Measurements from ENCODE around the gene CHRNA9. TPM values are rescaled to one million over a fixed set of nuclear protein-coding genes. Genes with fewer than 3 reads are reported as not detected.

The CHRNA9 gene, protein sequence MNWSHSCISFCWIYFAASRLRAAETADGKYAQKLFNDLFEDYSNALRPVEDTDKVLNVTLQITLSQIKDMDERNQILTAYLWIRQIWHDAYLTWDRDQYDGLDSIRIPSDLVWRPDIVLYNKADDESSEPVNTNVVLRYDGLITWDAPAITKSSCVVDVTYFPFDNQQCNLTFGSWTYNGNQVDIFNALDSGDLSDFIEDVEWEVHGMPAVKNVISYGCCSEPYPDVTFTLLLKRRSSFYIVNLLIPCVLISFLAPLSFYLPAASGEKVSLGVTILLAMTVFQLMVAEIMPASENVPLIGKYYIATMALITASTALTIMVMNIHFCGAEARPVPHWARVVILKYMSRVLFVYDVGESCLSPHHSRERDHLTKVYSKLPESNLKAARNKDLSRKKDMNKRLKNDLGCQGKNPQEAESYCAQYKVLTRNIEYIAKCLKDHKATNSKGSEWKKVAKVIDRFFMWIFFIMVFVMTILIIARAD
- not detected in 2 replicates for total RNA-seq (2022)
- Bru-seq, nascent RNA: not detected
- not detected for BruChase-seq, experiment 1, labeled RNA remaining after a 2-hour chase
- BruChase-seq, experiment 2, labeled RNA remaining after a 6-hour chase: percentile 5 among the genes with signal in this experiment
- long read RNA-seq: 0 reads

DNA sequence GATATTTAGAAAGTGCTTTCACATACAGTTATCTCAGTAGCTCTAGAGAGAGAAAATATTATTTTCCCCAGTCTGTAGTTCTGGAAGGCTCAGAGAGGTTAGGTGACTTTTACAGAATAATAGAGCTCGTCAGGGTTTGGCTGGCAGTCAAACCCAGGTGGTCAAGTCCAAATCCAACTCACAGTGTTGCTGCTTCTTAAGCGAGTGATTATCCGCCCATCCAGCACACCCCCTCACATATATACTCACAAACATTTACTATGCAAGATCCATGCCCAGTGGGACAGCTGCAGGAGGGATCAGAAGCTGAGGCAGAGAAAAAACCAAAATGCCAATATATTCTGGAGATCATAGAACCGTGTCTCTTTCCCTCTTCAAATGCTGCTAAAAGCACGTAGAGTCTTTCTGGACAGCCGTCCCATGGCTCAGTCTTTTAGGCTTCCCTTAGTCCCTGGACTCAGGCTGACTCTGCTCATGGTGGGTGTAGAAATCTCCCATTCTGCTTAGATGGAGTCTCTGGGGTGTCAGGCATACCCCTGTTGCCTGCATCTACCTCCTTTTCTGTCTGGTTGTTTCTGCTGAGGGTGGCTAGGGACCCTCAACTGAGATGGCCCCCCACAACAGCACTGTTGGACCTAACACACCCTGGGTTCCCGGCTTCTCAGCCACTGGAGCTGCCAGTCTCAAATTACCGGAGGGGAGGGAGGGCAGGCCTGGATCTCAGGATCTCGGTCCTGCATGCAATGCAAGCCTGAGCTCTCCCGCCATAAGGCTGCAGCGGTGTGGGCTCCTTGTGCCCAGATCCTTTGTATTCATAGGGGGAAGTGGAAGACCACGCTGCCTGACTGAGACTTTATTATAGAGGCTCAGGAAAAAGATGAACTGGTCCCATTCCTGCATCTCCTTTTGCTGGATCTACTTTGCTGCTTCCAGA, at the start of gene CHRNA9:
TSS of gene CHRNA9 (plus strand) at position 743 of the 934 bp plus-strand sequence. CDS start at position 878, 135 bp downstream.
- Mint-ChIP-seq H3K9me3 (ENCODE audit: unreplicated experiment) (no peaks in the 10 kb centered on the region), H3K27ac (ENCODE audit: unreplicated experiment) (peak within 1 kb of the TSS; percentile 31), H3K4me3 (ENCODE audit: unreplicated experiment) (no peak within 1 kb of the TSS), H3K36me3 (ENCODE audit: insufficient read depth, unreplicated experiment) (no peaks in the 10 kb centered on the region), H3K27me3 (ENCODE audit: insufficient read depth, unreplicated experiment) (no peaks in the 10 kb centered on the region), H3K4me1 (ENCODE audit: low read depth, unreplicated experiment) (peaks cover 4% of the 10 kb centered on the region)
- ChIA-PET CTCF (interaction anchor here (1.0 kb wide), 1 partner anchor 9 kb away, joined by 3 read pairs; no protein-coding TSS in a partner anchor), POLR2A (no interaction called here)
- H3K9me3 ChIP-seq: no peaks in the 10 kb centered on the region
- no peaks in the 10 kb centered on the region for H3K36me3 ChIP-seq (ENCODE audit: control insufficient read depth, insufficient read depth, low read length)
- no peaks in the 10 kb centered on the region for H3K4me1 ChIP-seq
- no peak within 1 kb of the TSS for H3K4me3 ChIP-seq (ENCODE audit: low read depth, low read length)
- no TSS peak for BruUV-seq (replicated peaks)
- no peak for DNase-seq
- H3K27me3 ChIP-seq (replicated peaks; ENCODE audit: control insufficient read depth, insufficient read depth, low read length): no peaks in the 10 kb centered on the region
- TF ChIP-seq, protein P1, sequence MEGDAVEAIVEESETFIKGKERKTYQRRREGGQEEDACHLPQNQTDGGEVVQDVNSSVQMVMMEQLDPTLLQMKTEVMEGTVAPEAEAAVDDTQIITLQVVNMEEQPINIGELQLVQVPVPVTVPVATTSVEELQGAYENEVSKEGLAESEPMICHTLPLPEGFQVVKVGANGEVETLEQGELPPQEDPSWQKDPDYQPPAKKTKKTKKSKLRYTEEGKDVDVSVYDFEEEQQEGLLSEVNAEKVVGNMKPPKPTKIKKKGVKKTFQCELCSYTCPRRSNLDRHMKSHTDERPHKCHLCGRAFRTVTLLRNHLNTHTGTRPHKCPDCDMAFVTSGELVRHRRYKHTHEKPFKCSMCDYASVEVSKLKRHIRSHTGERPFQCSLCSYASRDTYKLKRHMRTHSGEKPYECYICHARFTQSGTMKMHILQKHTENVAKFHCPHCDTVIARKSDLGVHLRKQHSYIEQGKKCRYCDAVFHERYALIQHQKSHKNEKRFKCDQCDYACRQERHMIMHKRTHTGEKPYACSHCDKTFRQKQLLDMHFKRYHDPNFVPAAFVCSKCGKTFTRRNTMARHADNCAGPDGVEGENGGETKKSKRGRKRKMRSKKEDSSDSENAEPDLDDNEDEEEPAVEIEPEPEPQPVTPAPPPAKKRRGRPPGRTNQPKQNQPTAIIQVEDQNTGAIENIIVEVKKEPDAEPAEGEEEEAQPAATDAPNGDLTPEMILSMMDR (IDR thresholded peaks at IDR 0.05; ENCODE audit: insufficient read depth in 1 of 2, low read depth in 1 of 2, low read length in 1 of 2, severe bottlenecking in 1 of 2, unreplicated experiment in 1 of 2): no peak
- intact Hi-C loops (cut with micrococcal nuclease; ENCODE audit: unreplicated experiment): no loop called here

DNA sequence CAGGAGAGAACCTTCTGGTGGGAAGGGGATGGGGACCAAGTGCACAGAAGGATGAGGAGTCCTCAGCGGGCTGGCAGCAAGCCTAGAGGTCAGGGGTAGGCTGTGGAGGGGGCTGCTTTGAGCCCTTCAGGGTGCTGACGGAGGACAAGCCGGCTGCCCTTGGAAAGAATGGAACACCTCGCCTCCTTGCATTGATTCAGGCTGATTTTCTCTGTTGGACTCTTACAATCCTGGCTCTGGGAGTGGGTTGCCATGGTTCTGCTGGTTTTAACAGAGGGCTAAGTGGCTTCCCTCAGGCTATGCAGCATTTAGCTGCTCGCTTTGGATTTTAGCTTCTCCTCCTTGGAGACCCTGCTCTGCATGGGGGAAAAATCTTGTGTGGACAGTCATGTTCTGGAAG, 49.4 kb upstream of the CHRNA9 start:
- Mint-ChIP-seq H3K4me1 (ENCODE audit: low read depth, unreplicated experiment) (peaks cover 20% of the 10 kb centered on the region), H3K4me3 (ENCODE audit: unreplicated experiment) (no peak overlapping the region), H3K9me3 (ENCODE audit: unreplicated experiment) (no peaks in the 10 kb centered on the region), H3K27ac (ENCODE audit: unreplicated experiment) (no peak overlapping the region), H3K27me3 (ENCODE audit: insufficient read depth, unreplicated experiment) (no peaks in the 10 kb centered on the region), H3K36me3 (ENCODE audit: insufficient read depth, unreplicated experiment) (no peaks in the 10 kb centered on the region)
- intact Hi-C loops (cut with micrococcal nuclease; ENCODE audit: unreplicated experiment): no loop called here
- CTCF ChIA-PET: interaction anchor here (0.6 kb wide), 1 partner anchor 70 kb away, joined by 4 read pairs; no protein-coding TSS in a partner anchor
- no peaks in the 10 kb centered on the region for H3K27me3 ChIP-seq (replicated peaks; ENCODE audit: control insufficient read depth, insufficient read depth, low read length)
- no TSS peak for BruUV-seq (replicated peaks)
- H3K9me3 ChIP-seq: no peaks in the 10 kb centered on the region
- H3K4me1 ChIP-seq: 0 out of 2 replicates have a peak, but pooled peaks cover 3% of the 10 kb centered on the region
- H3K36me3 ChIP-seq (ENCODE audit: control insufficient read depth, insufficient read depth, low read length): no peaks in the 10 kb centered on the region
- no peak for DNase-seq
- TF ChIP-seq, protein P1 (IDR thresholded peaks at IDR 0.05; ENCODE audit: insufficient read depth in 1 of 2, low read depth in 1 of 2, low read length in 1 of 2, severe bottlenecking in 1 of 2, unreplicated experiment in 1 of 2): no peak
- POLR2A ChIA-PET: no interaction called here
- no peak overlapping the region for H3K4me3 ChIP-seq (ENCODE audit: low read depth, low read length)

- no peaks in the 10 kb centered on the region for H3K36me3 Mint-ChIP-seq (ENCODE audit: insufficient read depth, unreplicated experiment)
These were observed 46.6 kb upstream of the CHRNA9 start for GRCh38 chr4:40288566-40288965.

More at GRCh38 chr4:40288566-40288965, 46.6 kb upstream of the CHRNA9 start:
- Mint-ChIP-seq H3K9me3 (ENCODE audit: unreplicated experiment) (peaks cover 9% of the 10 kb centered on the region), H3K27me3 (ENCODE audit: insufficient read depth, unreplicated experiment) (no peaks in the 10 kb centered on the region), H3K27ac (ENCODE audit: unreplicated experiment) (no peak overlapping the region), H3K4me1 (ENCODE audit: low read depth, unreplicated experiment) (peaks cover 11% of the 10 kb centered on the region), H3K4me3 (ENCODE audit: unreplicated experiment) (no peak overlapping the region)
- no peak for DNase-seq
- CTCF ChIA-PET: interaction anchor here (0.8 kb wide), 1 partner anchor 66 kb away, joined by 4 read pairs; no protein-coding TSS in a partner anchor
- Histone ChIP-seq H3K4me3 (ENCODE audit: low read depth, low read length) (no peak overlapping the region), H3K9me3 (no peaks in the 10 kb centered on the region), H3K36me3 (ENCODE audit: control insufficient read depth, insufficient read depth, low read length) (no peaks in the 10 kb centered on the region), H3K27me3 (replicated peaks; ENCODE audit: control insufficient read depth, insufficient read depth, low read length) (no peaks in the 10 kb centered on the region), H3K4me1 (0 out of 2 replicates have a peak, but pooled peaks cover 6% of the 10 kb centered on the region)
- POLR2A ChIA-PET: no interaction called here
- no TSS peak for BruUV-seq (replicated peaks)
- intact Hi-C loops (cut with micrococcal nuclease; ENCODE audit: unreplicated experiment): no loop called here
- TF ChIP-seq, protein P1 (IDR thresholded peaks at IDR 0.05; ENCODE audit: insufficient read depth in 1 of 2, low read depth in 1 of 2, low read length in 1 of 2, severe bottlenecking in 1 of 2, unreplicated experiment in 1 of 2): no peak

All from Caco-2 (cell line).